GM12878 (cell line): ENCODE results near the gene LEMD2. TPM values are rescaled to one million over a fixed set of nuclear protein-coding genes. Genes with fewer than 3 reads are reported as not detected.

Experiments used
- ATAC-seq: fragments of 200-7000 bp; cut with Tn5 transposase; 3 replicates; pipeline ENCODE4 v1.9.1; 2020; ENCODE audit warnings: mild to moderate bottlenecking, moderate library complexity
- BruUV-seq: library from RNA; stranded (reverse); fragments of 400-500 nt; replicated peaks from 2 replicates; lab custom pipeline; 2021; lab: Mats Ljungman, UMichigan
- CTCF ChIA-PET: fragments of 300-600 bp; sonication (Branson Sonifier 250); formaldehyde crosslinking; extraction: SDS; loops from one replicate; lab custom pipeline; 2021; ENCODE audit warnings: inconsistent platforms; lab: Yijun Ruan, JAX
- POLR2A ChIA-PET: fragments of 350-600 bp; formaldehyde crosslinking; extraction: SDS; loops from one replicate; lab custom pipeline; 2021; ENCODE audit warnings: inconsistent platforms; lab: Charles Lee
- RAD21 ChIA-PET: fragments of 300-600 bp; sonication (Branson Sonifier 250); formaldehyde crosslinking; loops from one replicate; lab custom pipeline; 2023; ENCODE audit warnings: antibody characterized with exemption; ENCODE audit not compliant: unreplicated experiment; lab: Charles Lee
- SMC1A ChIA-PET: fragments of 300-600 bp; sonication (Branson Sonifier 250); formaldehyde crosslinking; loops from one replicate; lab custom pipeline; 2023; ENCODE audit not compliant: unreplicated experiment, uncharacterized antibody; lab: Charles Lee
- DNase-seq: peaks from one replicate; pipeline ENCODE4 v3.0.0-alpha.2; 2011; ENCODE audit warnings: low read depth, low spot score
- FAIRE-seq: peaks from 3 replicates; lab custom pipeline; 2011; peaks lifted over from hg19 to GRCh38; lab: Jason Lieb, UNC
- H2AFZ ChIP-seq: 2 replicates; pipeline ENCODE4 v1.6.0; 2011; ENCODE audit warnings: low read depth, low read length, control low read depth; ENCODE audit not compliant: control insufficient read depth
- H3K27ac ChIP-seq: 2 replicates; pipeline ENCODE4 v1.5.1; 2011; ENCODE audit warnings: control low read depth; ENCODE audit not compliant: control insufficient read depth, insufficient read depth
- H3K27me3 ChIP-seq, 2 experiments: replicated peaks in 1 of 2; 2 replicates each; pipeline versions ENCODE4 v1.6.0 to v1.6.1; 2011; ENCODE audit warnings: low read length in 1 of 2; ENCODE audit not compliant: control insufficient read depth in 2 of 2, insufficient read depth in 2 of 2
- H3K36me3 ChIP-seq, 2 experiments: 2 replicates each; pipeline ENCODE4 v1.5.1; 2011; ENCODE audit warnings: low read length in 1 of 2; ENCODE audit not compliant: control insufficient read depth in 2 of 2, insufficient read depth in 2 of 2
- H3K4me1 ChIP-seq: 2 replicates; pipeline ENCODE4 v1.6.1; 2011; ENCODE audit warnings: mild to moderate bottlenecking, low read length, moderate library complexity, mixed read lengths; ENCODE audit not compliant: control insufficient read depth, insufficient read depth
- H3K4me2 ChIP-seq: 2 replicates; pipeline ENCODE4 v1.6.0; 2011; ENCODE audit warnings: control low read depth; ENCODE audit not compliant: control insufficient read depth, insufficient read depth
- H3K4me3 ChIP-seq: fragments of 200-600 bp; sonication (generic); 2 replicates; pipeline ENCODE4 v1.5.1; 2016
- H3K79me2 ChIP-seq: 2 replicates; pipeline ENCODE4 v1.6.0; 2011; ENCODE audit warnings: low read length; ENCODE audit not compliant: control insufficient read depth, insufficient read depth
- H3K9ac ChIP-seq: 2 replicates; pipeline ENCODE4 v1.8.0; 2011; ENCODE audit warnings: low read length, control low read depth, mixed read lengths; ENCODE audit not compliant: control insufficient read depth, insufficient read depth
- H3K9me3 ChIP-seq: replicated peaks from 3 replicates; pipeline ENCODE4 v1.5.1; 2011; ENCODE audit warnings: mild to moderate bottlenecking, low read length; ENCODE audit not compliant: control insufficient read depth, insufficient read depth
- H4K20me1 ChIP-seq: 2 replicates; pipeline ENCODE4 v1.6.0; 2011; ENCODE audit not compliant: control insufficient read depth, insufficient read depth
- CHD4 ChIP-seq: fragments of 200-600 bp; sonication (generic); IDR thresholded peaks from 2 replicates; pipeline ENCODE4 v1.6.1; 2016; ENCODE audit warnings: mild to moderate bottlenecking
- CTCF ChIP-seq, 3 experiments: IDR thresholded peaks in 2 of 3; conservative IDR thresholded peaks in 1 of 3; 2 replicates each; pipeline ENCODE4 v1.5.1; 2011; ENCODE audit warnings: low read depth in 3 of 3, low read length in 3 of 3, mild to moderate bottlenecking in 3 of 3, control low read depth in 2 of 3, moderate library complexity in 2 of 3, inconsistent platforms in 1 of 3, mixed read lengths in 1 of 3; ENCODE audit not compliant: control insufficient read depth in 2 of 3, insufficient read depth in 1 of 3; ENCODE audit errors: extremely low read depth in 1 of 3
- GATAD2B ChIP-seq: fragments of 450-650 bp; conservative IDR thresholded peaks from 2 replicates; pipeline ENCODE4 v1.6.1; 2017; ENCODE audit warnings: low read depth, mild to moderate bottlenecking, moderate library complexity
- PAX8 ChIP-seq: fragments of 450-650 bp; IDR thresholded peaks from 2 replicates; pipeline ENCODE4 v1.6.1; 2017; ENCODE audit warnings: mild to moderate bottlenecking, moderate library complexity
- SREBF2 ChIP-seq: IDR thresholded peaks from 2 replicates; pipeline ENCODE4 v1.6.1; 2012; ENCODE audit warnings: mild to moderate bottlenecking, low read length
- ZBED1 ChIP-seq: IDR thresholded peaks from 2 replicates; pipeline ENCODE4 v1.6.1; 2016; ENCODE audit warnings: borderline replicate concordance
- ZBTB40 ChIP-seq: fragments of 450-650 bp; IDR thresholded peaks from 2 replicates; pipeline ENCODE4 v1.6.1; 2016; ENCODE audit warnings: mild to moderate bottlenecking, moderate library complexity, borderline replicate concordance
- WGBS: methylation state at CpG from one replicate; pipeline ENCODE4 v1.1.6; 2016; ENCODE audit warnings: low lambda C conversion rate; ENCODE audit not compliant: insufficient replicate concordance, insufficient coverage; ENCODE audit errors: missing lambda C conversion rate; 5-methylcytosine and 5-hydroxymethylcytosine counted together
- in situ Hi-C: fragments of 300-500 bp; cut with MboI; formaldehyde crosslinking; loops from 9 replicates; pipeline ENCODE4 v1.14.3; 2018; ENCODE audit warnings: mixed read lengths
- intact Hi-C: fragments of 100-400 bp; cut with micrococcal nuclease; formaldehyde crosslinking; loops from one replicate; pipeline ENCODE4 v1.14.2; 2022; ENCODE audit not compliant: unreplicated experiment
- polyA plus RNA-seq, 11 experiments: library from polyadenylated mRNA; depleted of rRNA in 4 of 11; unstranded in 6 of 11; stranded (reverse) in 5 of 11; fragments of >200 nt; fragmentation: Nextera tagmentation in 4 of 11; fragmentation: Illumina TruSeq in 1 of 11; extraction: Ambion mirVana in 4 of 11; extraction: Trizol in 1 of 11; gene quantifications; 1 replicate in 1 of 11; 2 replicates in 10 of 11; pipeline versions ENCODE4 v1.2.1 to v1.2.3, GENCODE V29; 2011 to 2016; ENCODE audit warnings: inconsistent platforms in 2 of 11, missing spikeins in 2 of 11, low read depth in 1 of 11
- total RNA-seq, 4 experiments: library from RNA; depleted of rRNA in 3 of 4; stranded (reverse); fragments of >200 nt in 3 of 4; fragmentation: Illumina TruSeq in 1 of 4; extraction: Trizol in 1 of 4; gene quantifications; 2 replicates each; pipeline versions ENCODE4 v1.2.1 to v1.2.3, GENCODE V29; 2013 to 2021

Gene LEMD2
- total and polyA plus RNA-seq, 10 of the 15 experiments (the other 5 are each of a cell fraction or from before 2014, with no cell fraction given): 0.45 to 47.1 (median 22.8) TPM

GRCh38 chr6:33815854-33816253 lies 26.9 kb upstream of the LEMD2 start (continued):
- TF ChIP-seq GATAD2B: no peak
- no peak for TF ChIP-seq ZBED1

GRCh38 chr6:33813990-33814985 lies 25.4 kb upstream of the LEMD2 start:
- Histone ChIP-seq H3K36me3 (no peaks in the 10 kb centered on the region), H3K27ac (no peak overlapping the region), H3K4me1 (no peaks in the 10 kb centered on the region), H3K4me3 (no peak overlapping the region), H3K9me3 (no peaks in the 10 kb centered on the region), H3K4me2 (no peak overlapping the region), H4K20me1 (peaks cover 3% of the 10 kb centered on the region; the same call in 1 of the 2 replicates), H3K79me2 (no peaks in the 10 kb centered on the region), H3K27me3 (peaks cover 0 to 8% of the 10 kb centered on the region in 2 experiments; a peak in 2 of 4 replicates), H3K9ac (no peak overlapping the region), H2AFZ (no peak overlapping the region)
- in situ Hi-C loops (no loop called here), intact Hi-C loops (no loop called here)
- ChIA-PET RAD21 (no interaction called here), POLR2A (no interaction called here), SMC1A (no interaction called here), CTCF (no interaction called here)
- no peak for DNase-seq
- FAIRE-seq: no peak
- 34% methylated on average over 19 of the region's 19 CpGs for WGBS
- BruUV-seq: no TSS peak
- TF ChIP-seq CHD4: no peak
- TF ChIP-seq CTCF (IDR thresholded peaks at IDR 0.05 in 2 of 3, conservative IDR thresholded peaks at IDR 0.05 in 1 of 3; ENCODE audit: control insufficient read depth in 2 of 3, extremely low read depth in 1 of 3, insufficient read depth in 1 of 3, low read depth in 3 of 3, low read length in 3 of 3): no peak
- TF ChIP-seq PAX8: no peak
- no peak for TF ChIP-seq ZBTB40
- TF ChIP-seq SREBF2: no peak
- ATAC-seq: no peak
